Body of pancreas (tissue), 4 donors: Measurements from ENCODE around the gene KLHL26.

ENCODE experiments used
- CTCF ChIP-seq, 7 experiments: fragments of 450-650 bp in 4 of 7; fragments of 200-600 bp in 3 of 7; sonication (generic) in 3 of 7; IDR thresholded peaks; one replicate each; pipeline ENCODE4 v1.5.1; 2016 to 2019; ENCODE audit warnings: antibody characterized with exemption in 7 of 7
- POLR2A ChIP-seq, 3 donors: fragments of 450-650 bp; IDR thresholded peaks; one replicate each; pipeline ENCODE4 v1.6.1; 2016; ENCODE audit warnings: antibody characterized with exemption in 3 of 3, mild to moderate bottlenecking in 2 of 3

- no peak for TF ChIP-seq CTCF (IDR thresholded peaks at IDR 0.05)
- no peak for TF ChIP-seq POLR2A (IDR thresholded peaks at IDR 0.05)
These were observed 71.8 kb downstream of the KLHL26 start for GRCh38 chr19:18708452-18709231.
